Fibroblast of skin of right quadriceps (primary cell): Measurements from ENCODE around the gene ITPA.

Experiments used
- DNase-seq: peaks from one replicate; pipeline ENCODE4 v3.0.0-alpha.2; 2013

The ITPA gene

DNA sequence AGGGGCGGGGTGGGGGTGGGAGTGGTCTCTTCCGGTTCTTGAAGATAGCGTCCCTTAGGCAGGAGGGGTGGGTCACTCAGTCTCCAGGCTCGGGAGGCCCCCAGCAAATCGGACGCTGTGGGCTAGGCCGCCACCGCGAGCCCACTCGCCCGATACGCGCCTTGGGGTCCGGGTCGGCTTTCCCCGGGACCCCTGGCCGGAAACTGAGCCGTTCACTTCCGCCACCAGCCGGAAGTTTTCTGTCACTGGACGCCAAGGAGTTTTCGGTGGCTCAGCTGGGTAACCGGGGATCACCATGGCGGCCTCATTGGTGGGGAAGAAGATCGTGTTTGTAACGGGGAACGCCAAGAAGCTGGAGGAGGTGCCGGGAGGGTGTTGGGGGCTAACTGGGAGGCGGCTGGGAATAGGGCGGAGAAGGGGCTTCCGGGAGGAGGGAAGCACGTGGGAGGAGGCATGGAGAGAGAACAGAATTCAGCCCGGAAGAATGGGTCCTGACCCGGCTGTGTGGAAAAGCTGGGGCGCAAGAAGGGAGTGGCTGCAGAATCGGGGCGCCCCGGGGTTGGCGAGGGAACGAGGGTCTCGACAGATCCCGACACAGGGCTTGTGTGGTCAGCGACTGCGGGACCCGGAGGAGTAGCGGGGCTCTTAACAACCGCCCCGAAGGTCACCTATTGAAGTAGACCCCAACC lies at the start of gene ITPA:
ITPA (plus strand) TSS at position 242 of the 689 bp plus-strand sequence; CDS start at position 296, 54 bp downstream.
- peak; percentile 43 for DNase-seq

DNA sequence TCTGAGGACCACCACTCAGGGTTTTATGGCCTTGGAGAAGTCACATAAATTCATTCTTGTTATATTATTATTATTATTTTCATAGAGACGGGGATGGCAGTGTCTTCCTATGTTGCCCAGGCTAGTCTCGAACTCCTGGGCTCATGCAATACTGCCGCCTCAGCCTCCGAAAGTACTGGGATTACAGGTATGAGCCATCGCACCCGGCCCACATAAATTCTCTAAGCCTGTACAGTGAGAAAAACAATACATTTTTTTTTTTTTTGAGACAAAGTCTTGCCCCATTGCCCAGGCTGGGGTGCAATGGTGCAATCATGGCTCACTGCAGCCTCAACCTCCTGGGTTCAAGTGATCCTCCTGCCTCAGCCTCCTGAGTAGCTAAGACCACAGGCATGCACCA lies 48.9 kb upstream of the ITPA start:
- no peak for DNase-seq

DNA sequence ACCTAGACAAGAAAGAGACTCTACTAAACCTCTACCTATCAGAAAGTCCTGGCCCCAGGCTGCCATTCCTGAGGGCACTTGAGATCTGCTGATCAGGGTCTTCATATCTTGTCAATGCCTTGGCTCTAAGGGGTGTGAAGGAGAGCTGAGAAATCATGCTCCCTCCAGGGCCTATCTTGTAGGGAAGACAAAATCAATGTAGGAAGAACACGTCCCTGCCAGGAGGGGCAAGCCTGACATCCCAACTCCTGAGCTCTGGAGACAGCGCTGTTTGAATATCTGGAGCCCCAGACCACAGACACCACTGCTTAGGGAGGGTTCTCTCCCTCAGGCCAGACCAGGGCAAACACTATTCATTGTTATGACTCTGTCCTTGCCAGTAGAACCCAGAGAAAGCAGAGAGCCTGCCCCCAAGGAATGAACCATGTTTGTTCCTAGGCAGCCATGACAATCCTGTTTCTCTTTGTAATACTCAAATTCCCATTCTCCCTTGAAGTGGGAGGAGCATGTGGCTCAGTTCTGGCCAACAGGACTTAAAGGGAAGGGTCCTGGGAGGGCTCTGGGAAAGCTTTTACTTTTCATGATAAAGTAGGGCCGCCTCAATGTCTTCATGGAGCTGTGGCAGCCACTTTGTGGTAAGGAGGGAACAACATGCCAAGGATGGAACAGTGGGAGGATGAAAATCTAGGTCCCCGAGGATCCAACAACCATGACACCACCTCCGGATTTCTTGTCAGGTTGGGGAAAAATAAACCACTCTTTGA lies 47.8 kb upstream of the ITPA start:
- DNase-seq: no peak

DNA sequence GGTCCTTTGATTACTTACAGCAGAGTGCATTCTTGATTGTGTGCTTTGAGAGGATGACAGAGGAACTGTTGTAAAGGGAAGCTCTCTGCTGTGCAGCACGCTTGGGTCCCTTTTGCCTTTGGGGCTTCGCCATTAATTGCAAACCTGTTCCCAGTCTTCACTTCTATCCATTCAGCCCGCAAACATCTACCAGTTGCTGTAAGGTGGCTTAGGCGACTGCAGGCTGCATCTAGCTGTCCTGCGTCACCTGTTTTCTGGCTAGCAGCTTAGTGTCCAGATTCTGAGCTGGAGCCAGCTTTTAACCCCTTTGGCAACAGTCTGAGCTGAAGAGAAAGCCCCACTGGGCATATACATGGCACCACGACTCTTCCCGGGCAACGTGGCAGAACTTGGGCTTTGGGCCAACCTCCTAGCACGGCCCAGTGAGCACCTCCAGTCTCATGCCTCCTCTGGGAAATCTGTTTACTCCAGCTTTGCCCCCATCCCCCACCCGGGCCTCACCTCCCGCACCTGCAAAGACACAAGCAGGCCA lies 47.2 kb upstream of the ITPA start:
- no peak for DNase-seq

DNA sequence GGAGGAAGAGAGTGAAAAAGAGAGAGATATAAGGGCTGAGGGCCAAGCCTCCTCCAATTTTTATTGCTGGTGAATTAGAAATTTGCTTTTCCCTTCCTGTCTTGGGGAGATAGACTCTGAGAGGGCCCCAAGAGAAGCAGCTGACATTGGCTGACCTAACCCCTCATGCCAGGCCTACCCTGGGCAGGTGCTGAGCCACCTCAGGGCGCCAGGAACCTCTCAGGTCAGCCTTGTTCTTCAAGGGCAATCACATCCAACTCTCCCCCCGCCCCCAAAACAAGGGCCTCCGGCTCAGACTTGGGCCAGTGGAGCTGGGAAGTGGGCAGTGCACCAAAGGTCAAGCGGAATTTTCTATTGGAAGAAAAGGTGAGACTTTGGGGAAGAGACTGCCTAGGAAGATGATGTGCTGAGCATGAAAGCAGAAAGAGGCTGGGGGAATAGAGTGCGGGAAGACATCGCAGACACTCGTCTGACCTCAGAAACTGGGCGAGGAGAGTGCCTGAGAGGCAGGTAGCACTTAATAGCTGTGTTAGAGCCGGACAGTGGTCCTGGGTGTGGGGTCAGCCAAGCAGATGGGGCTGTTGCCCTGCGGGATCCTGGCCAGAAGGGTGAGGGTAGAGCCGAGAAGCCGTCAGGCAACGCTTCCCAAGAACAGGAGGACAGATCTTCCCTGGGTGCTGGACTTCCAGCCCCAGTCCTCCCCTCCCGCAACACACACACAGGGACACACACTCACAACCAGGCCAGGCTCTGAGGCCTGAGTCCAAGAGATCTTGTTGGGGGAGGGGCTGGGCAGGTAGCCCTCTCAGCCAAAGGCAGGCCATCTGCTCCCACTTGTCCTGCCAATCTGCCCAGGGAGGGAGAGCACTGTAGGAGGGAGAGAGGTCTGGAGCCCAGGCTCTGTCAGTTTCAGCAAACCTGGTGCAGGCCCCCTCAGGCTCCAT lies 45.9 kb upstream of the ITPA start:
- DNase-seq: no peak

DNA sequence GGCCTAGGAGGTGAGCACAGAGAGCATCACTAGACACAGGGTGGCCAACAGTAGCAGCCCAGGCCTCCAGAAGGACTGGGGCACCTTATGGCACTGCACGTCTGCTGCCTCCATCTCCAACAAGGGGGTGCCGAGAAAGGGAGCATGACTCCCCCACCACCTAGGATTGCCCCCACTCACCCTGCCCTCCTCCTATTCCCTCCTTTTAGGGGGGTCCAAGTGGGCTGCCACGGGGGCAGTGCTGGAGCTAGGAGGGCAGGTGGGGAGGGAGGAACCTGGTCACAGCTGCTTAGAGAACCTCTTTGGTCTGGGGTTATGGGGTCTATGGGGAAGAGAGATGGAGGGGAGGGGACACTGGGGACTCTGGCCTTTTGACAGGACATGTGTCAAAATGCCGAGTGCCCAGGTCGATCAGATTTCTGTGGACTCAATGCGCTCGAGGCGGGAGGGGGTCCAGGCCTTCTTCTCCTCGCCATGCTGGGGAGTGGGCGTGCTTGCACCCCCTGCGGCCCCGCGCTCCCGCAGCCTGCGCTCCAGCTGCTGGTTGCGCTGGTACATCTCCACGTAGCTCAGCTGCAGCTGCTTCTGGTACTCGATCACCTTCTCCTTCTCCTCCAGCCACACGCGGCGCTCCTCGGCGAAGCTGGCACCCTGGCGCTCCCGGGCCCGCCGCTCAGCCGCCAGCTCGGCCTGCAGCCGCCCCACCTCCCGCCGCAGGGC lies 45.1 kb upstream of the ITPA start:
- no peak for DNase-seq

DNA sequence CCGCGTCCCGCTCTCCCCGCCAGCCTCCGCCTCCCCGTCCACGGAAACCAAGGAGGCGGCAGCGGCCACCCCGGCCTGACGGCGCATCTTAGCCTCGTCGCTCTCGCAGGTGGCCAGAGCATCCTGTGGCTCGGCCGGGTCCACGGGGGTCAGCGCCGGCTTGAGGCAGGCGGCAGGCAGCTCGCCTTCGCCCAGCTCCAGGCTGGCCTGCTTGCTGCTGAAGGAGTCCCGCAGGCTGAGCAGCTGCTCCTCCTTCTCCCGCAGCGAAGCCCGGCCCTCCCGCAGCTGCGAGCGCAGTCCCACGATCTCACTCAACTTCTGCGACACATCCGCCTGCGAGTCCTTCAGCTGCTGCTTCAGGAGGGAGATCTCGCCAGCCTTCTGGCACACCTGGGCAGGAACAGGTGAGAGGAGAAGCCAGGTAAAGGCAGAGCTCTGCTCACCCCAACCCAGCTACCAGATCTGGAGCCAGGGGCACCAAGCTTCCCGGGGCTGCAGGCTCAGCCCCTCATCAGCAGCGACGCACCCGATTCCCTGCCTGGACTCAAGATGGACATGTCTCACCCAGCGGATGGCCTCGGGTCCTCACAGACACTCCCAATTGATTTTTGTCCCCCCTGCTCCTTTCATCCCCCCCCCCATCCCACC lies 44.4 kb upstream of the ITPA start:
- DNase-seq: no peak

DNA sequence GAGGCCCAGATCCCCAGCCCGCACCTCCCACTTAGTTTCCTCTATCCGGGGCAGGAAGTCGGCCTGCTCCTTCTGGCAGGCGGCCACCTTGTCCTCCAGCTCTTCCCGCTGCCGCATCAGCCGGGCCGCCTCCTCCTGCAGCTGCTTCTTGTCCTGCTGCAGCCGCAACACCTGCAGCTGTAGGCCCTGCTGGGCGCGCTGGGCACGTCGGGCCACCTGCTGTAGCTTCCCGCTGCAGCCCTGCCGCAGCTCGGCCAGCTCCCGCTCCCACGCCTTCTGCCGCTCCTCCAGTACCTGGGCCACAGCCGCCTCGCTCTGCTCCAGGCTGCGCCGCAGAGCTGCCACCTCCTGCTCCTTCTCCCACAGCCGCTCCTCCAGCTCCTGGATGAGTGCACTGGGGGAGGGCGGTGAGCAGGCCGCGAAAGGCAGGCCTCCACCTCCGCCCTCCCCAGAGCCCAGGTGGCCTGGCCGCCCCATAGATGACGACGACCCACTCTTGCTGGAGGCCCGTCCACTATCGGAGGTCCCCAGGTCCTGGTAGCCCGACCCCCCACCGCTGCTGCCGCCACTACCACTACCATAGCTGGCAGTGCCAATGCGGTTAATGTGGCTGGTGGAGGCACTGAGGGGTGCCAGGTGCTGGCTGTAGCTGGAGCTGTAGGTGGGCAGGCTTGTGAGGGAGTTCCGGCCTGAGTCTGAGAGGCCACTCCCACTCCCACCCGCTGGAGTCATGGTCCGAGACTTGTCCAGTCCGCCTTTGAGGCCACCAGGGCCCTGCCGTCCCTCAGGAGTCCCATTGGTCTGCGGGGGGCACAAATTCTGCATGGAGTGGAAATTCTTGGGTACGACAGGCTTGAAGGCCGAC lies 43.6 kb upstream of the ITPA start:
- DNase-seq: peak; percentile 38

DNA sequence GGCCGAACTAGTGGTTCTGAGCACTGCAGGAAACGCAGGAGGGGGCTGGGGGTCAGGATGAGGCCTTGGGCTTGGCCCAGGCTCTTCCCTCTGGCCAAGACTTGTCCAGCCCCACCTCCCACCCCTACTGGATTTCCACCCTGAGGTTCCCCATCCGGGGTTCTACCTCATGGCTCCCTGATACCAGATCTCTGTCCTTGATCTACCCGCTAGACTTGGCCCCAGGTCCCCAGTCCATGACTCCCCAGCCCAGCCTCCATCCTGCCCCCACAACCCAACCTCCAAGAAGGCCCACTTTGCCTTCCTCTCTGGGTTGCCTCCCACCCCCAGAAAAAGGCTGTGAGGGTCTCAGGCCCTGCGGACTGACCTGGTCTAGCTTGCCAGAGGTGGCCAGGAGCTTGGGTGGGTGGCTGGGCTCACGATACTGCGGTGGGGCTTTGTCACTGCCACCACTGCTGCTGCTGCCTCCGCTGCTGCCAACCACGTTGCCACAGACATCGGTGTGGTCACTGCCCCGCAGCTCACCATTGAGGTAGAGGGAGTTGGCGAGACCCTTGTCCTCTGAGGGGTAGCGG lies 42.9 kb upstream of the ITPA start:
- DNase-seq: no peak

DNA sequence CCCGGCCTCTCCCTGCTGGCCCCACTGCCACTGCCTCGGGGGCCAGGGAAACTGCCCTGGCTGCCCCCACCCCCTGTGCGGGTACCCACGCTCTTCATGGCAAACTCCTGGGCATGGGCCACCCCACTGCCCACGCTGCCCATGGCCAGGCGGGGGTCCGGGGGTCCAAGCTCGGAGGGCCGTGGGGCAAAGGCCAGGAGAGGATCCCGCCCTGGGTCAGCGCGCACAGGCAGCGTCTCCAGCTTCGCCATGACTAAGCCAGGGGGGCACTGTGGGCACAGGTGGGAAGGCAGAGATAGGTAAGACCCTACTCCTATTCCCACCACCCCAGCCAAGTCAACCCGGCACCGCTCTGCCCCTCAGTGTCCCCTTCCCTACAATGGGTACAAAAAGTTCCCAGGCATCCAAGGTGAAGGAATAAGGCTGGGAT lies 42.4 kb upstream of the ITPA start:
- DNase-seq: no peak

DNA sequence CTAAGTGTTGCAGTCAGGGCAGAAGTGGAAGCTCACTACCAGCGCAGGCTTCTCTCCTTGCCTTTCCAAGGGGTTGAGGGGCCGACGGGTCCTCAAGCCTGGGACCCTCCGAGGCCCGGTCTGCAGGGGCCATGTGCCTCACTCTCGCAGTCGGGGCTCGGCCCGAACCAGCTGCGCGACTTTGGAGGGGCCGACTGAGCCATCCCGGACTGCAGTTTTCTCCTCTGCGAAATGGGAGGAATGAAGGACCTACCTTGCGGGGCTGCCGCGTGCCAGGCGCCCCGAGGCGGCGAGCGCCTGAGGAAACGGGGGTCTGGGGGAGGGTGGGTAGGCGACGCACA lies 41.6 kb upstream of the ITPA start:
- DNase-seq: no peak

DNA sequence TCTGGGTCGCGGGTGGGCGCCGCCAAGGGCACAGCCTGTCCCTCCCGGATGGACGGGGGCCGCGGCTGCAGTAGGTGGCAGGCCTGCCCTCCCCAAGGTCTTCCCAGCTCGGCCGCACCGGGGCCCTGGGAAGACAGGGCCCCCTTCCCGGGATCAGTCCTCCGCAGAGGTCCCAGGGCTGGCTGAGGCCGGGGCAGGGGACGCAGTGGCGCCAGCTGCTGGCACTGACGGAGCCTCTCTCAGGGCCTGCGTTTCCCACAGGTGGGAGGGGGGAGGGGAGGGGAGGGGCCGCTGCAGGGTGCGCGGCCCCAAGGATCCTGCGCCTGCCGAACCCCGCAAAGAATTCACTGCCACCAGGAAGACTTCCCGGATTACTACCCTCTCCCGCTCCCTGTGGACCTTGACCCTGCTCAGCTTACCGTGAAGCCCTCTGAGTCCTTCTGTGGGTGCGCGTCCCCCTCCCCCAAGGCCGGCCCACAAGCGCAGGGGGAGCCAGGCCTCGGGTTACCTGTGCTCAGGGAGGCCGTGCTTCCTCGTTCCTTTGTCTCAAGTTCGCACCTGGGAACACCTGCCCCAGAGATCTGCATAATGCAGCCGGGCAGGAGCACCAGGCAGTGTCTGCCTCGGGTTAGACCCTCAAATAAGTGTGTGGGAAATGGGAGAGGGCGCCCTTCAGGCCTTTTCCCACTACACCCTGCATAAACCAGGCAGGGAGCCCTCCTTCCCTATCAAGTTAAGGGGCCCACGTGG lies 41.0 kb upstream of the ITPA start:
- no peak for DNase-seq

DNA sequence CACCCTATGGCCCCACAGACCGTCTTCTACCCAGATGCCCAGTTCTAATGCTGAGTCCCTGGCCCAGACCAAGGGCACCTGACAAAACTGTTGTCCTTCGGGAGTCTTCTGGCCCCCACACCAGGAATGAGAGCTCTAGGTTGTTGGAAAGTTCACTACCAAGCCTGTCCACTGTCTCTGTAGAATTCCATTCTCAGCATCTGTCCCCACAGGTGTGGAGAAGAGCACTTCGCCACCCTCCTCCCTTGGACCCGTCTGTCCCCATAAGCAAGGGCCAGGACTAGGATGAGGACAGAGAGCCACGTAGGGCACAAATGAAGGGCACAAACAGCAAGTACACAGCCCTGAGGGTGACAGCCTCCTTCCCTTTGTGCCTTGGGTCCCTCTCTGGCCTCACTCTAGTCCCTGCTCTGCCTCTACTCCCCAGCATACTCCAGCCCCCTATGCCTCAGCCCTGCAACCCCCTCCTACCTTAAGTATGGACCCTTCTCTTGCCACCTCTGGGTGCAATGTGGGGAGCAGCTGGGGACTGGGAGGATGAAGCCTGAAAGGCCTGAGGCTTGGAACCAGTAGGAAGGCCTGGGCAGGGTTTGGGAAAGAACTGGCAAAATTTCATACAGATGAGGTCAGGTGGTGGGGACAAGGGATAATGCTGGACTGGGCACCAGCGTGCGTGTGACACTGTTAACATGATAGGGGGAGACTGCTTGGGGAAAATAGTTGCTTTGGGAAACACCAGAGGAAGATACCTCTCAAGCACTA lies 40.3 kb upstream of the ITPA start:
- no peak for DNase-seq

DNA sequence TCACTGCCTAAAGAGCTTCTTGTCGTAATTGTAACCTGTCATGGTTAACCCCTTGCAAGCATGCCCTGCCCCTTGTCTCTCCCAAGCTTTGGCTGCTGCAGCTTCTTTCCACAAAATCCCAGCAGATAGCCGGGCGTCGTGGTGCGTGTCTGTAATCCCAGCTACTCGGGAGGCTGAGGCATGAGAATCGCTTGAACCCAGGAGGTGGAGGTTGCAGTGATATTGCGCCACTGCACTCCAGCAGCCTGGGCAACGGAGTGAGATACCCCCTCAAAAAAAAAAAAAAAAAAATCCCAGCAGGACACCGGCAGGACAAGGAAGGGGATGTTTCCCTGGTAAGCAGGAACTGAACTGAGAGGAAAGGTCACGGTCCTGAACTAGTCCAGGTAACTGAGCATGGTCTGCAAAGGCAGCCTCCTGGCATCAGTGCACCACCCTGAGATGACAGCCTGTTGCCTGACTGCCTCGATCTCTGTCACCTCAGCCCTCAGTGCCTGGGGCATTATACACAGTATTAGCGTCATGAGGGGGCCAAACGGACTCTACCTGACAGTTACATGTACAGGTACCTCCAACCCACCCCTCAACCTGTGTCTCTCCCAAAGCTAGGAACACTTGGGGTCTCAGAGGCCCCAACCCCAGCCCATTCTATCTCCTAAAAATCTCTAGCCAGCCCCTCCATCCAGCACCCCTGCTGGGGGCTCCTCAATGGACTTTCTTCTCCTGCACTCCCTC lies 37.7 kb upstream of the ITPA start:
- no peak for DNase-seq

DNA sequence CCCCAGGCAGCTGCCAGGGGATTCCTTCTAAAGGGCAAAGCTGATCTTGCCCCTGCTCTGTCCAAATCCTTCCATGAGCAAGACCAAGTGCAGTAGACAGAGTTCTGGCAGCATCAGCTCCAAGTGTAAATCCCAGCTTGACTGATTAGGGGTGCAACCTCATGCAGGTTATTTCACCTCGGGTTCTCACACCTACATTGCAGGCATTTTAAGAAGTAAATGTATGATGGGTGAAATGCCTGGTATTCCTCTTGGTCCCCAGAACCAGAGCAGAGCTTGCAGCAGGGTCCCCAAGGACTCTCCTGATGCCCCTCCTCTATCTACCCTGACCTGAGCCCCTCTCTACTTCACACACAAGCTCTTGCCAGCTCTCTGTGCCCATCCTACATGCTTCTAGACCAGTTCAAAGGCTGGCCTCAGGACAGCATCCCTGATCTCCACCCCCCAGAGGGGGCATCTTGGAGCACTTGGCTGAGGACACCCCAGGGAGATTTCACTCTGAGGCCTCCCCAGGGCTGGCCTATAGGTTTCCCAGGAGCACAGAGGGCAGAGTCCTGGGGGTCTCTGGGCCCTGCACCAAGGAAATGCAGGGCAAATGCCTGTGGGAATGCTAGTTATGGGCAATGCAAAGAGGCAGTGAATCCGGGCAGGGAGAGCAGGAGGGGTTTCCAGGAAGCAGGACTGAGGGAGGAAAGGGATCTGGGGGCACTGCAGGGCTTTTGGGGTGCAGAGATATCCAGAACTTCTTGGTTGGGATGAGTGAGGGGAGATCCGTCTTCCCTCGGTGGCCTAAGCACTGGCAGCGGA lies 37.0 kb upstream of the ITPA start:
- DNase-seq: no peak

DNA sequence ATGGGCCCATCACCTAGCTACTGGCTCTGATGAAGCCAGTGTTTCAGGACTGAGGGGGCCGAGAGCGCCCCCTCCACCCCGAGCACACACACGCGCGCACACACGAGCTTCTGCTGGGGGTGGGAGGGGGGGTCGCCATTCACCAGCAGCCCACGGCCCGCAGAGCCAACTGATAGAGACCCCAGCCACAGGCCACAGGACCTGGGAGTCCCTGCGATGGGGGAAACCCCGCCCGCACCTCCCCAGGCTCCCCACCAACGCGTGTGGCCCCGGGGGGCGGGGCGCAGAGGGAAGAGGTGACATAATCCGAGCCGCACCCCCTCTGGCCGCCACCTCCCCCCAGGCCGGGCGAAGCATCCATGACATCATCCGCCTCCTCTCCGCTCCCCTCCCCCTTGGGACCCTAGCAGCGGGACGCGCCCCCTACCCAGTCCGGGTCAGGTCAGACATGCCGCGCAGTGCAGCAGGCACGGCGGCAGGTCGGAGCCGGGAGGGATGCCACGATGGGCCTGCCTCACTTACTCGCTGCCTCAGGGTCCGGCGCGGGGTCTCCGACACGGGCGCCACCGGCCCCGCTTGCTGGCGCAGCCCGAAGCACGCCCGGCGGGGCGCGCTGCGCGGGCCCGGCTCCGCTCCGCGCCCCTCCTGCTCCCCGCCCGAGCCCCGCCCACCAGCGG lies 36.2 kb upstream of the ITPA start, which contains the start of gene LZTS3:
LZTS3 (minus strand) TSS at position 617 of the 677 bp plus-strand sequence. CDS start 6,386 bp downstream, outside the sequence.
- peak; percentile 59 for DNase-seq
